Effector memory CD8-positive, alpha-beta T cell (primary cell): ENCODE measurements around the gene RAG2.
A peak's percentile ranks its signal among the peaks of the same experiment; 100 is the strongest.
"Not testable (repeated sequence)": the region's sequence is repeated elsewhere in the genome, so short reads cannot be mapped to it uniquely, and the experiment has no call there.

ENCODE experiments used
- ATAC-seq: fragments of 150-1000 bp; cut with Tn5 transposase; replicated peaks from 2 replicates; pipeline ENCODE4 v1.10.0; 2021; ENCODE audit warnings: mild to moderate bottlenecking, moderate library complexity
- DNase-seq, 3 experiments: peaks; one replicate each; pipeline ENCODE4 v3.0.0; 2021
- H3K27ac Mint-ChIP-seq, 2 donors: one replicate each; pipeline ENCODE4 v1.8.0; 2022; ENCODE audit warnings: mild to moderate bottlenecking in 2 of 2, mixed read lengths in 2 of 2, moderate library complexity in 2 of 2
- H3K27me3 Mint-ChIP-seq, 2 donors: one replicate each; pipeline ENCODE4 v1.8.0; 2022; ENCODE audit warnings: mixed read lengths in 2 of 2
- H3K36me3 Mint-ChIP-seq: one replicate; pipeline ENCODE4 v1.8.0; 2022; ENCODE audit warnings: mild to moderate bottlenecking, moderate library complexity, mixed read lengths; ENCODE audit not compliant: insufficient read depth
- H3K4me1 Mint-ChIP-seq, 2 donors: one replicate each; pipeline ENCODE4 v1.8.0; 2022; ENCODE audit warnings: low read depth in 2 of 2, mixed read lengths in 2 of 2
- H3K4me3 Mint-ChIP-seq, 2 donors: one replicate each; pipeline ENCODE4 v1.8.0; 2022; ENCODE audit warnings: mild to moderate bottlenecking in 2 of 2, mixed read lengths in 2 of 2, moderate library complexity in 2 of 2
- H3K9me3 Mint-ChIP-seq, 2 donors: one replicate each; pipeline ENCODE4 v1.8.0; 2022; ENCODE audit warnings: mixed read lengths in 2 of 2

The RAG2 gene

GRCh38 chr11:36558571-36559413, 39.2 kb downstream of the RAG2 start:
- H3K9me3 Mint-ChIP-seq: no peaks in the 10 kb centered on the region
- peaks cover 12 to 31% of the 10 kb centered on the region in 2 donors for H3K4me1 Mint-ChIP-seq
- no peaks in the 10 kb centered on the region for H3K27me3 Mint-ChIP-seq
- DNase-seq (no peak), ATAC-seq (peak; percentile 94)
- H3K27ac Mint-ChIP-seq: peak overlapping the region; percentile 56 to 83
- peak overlapping the region; percentile 49 to 66 for H3K4me3 Mint-ChIP-seq
- peaks cover 2% of the 10 kb centered on the region for H3K36me3 Mint-ChIP-seq

GRCh38 chr11:36557991-36558390, 40.0 kb downstream of the RAG2 start:
- no peaks in the 10 kb centered on the region for H3K9me3 Mint-ChIP-seq
- DNase-seq (no peak), ATAC-seq (no peak)
- peak overlapping the region; percentile 49 to 66 for H3K4me3 Mint-ChIP-seq
- H3K27ac Mint-ChIP-seq: peak overlapping the region; percentile 56 to 83
- peaks cover 12 to 31% of the 10 kb centered on the region in 2 donors for H3K4me1 Mint-ChIP-seq
- H3K27me3 Mint-ChIP-seq: no peaks in the 10 kb centered on the region
- peaks cover 2% of the 10 kb centered on the region for H3K36me3 Mint-ChIP-seq

GRCh38 chr11:36557390-36557789, 40.6 kb downstream of the RAG2 start:
- DNase-seq, H3K27me3 Mint-ChIP-seq, H3K4me3 Mint-ChIP-seq, H3K9me3 Mint-ChIP-seq, ATAC-seq, H3K36me3 Mint-ChIP-seq: not testable (repeated sequence)
- peaks cover 12 to 31% of the 10 kb centered on the region in 2 donors for H3K4me1 Mint-ChIP-seq
- H3K27ac Mint-ChIP-seq: peak overlapping the region; percentile 56 to 83

GRCh38 chr11:36550385-36551115, 47.5 kb downstream of the RAG2 start:
- peaks cover 10 to 15% of the 10 kb centered on the region in 2 donors for H3K4me1 Mint-ChIP-seq
- DNase-seq (no peak), ATAC-seq (peak; percentile 66)
- peaks cover 14 to 20% of the 10 kb centered on the region in 2 donors for H3K27me3 Mint-ChIP-seq
- H3K36me3 Mint-ChIP-seq: no peaks in the 10 kb centered on the region
- H3K27ac Mint-ChIP-seq: peak overlapping the region in 1 of 2 donors; percentile 17
- no peaks in the 10 kb centered on the region for H3K9me3 Mint-ChIP-seq
- H3K4me3 Mint-ChIP-seq: peak overlapping the region in 1 of 2 donors; percentile 33
